Panc1 (cell line): ENCODE measurements around the gene OBI1. TPM values are rescaled to one million over a fixed set of nuclear protein-coding genes. Genes with fewer than 3 reads are reported as not detected.
"Not testable (repeated sequence)": the region's sequence is repeated elsewhere in the genome, so short reads cannot be mapped to it uniquely, and the experiment has no call there.

ENCODE experiments used
- ATAC-seq: fragments of 200-7000 bp; cut with Tn5 transposase; 2 replicates; pipeline ENCODE4 v1.9.1; 2020; ENCODE audit warnings: mild to moderate bottlenecking, moderate library complexity
- BruUV-seq: library from RNA; stranded (reverse); fragments of 400-500 nt; replicated peaks from 2 replicates; lab custom pipeline; 2021; lab: Mats Ljungman, UMichigan
- CTCF ChIA-PET: fragments of 300-600 bp; sonication (Branson Sonifier 250); formaldehyde crosslinking; loops from one replicate; lab custom pipeline; 2022; ENCODE audit warnings: antibody characterized with exemption; lab: Charles Lee
- POLR2A ChIA-PET: fragments of 300-600 bp; sonication (Branson Sonifier 250); formaldehyde crosslinking; loops from one replicate; lab custom pipeline; 2022; ENCODE audit warnings: antibody characterized with exemption; lab: Charles Lee
- DNase-seq: peaks from one replicate; pipeline ENCODE4 v3.0.0-alpha.2; 2010; ENCODE audit warnings: low read depth, low spot score
- H3K27ac ChIP-seq: 2 replicates; pipeline ENCODE4 v1.5.1; 2011; ENCODE audit warnings: mild to moderate bottlenecking, low read length, inconsistent platforms
- H3K27me3 ChIP-seq: fragments of 200-500 bp; sonication (Bioruptor generic); 2 replicates; pipeline ENCODE4 v1.6.0; 2014; ENCODE audit warnings: low read length, inconsistent platforms; ENCODE audit not compliant: control insufficient read depth, insufficient read depth
- H3K36me3 ChIP-seq: fragments of 200-500 bp; sonication (Bioruptor generic); 2 replicates; pipeline ENCODE4 v1.5.1; 2014; ENCODE audit warnings: inconsistent platforms, mild to moderate bottlenecking, low read length, moderate library complexity; ENCODE audit not compliant: control insufficient read depth, insufficient read depth
- H3K4me1 ChIP-seq: 2 replicates; pipeline ENCODE4 v1.5.1; 2011; ENCODE audit warnings: inconsistent platforms, mild to moderate bottlenecking, low read length, moderate library complexity; ENCODE audit not compliant: control insufficient read depth, insufficient read depth
- H3K4me3 ChIP-seq, 2 experiments: 2 replicates each; pipeline ENCODE4 v1.5.1; 2011 to 2012; ENCODE audit warnings: low read depth in 2 of 2, low read length in 2 of 2, mild to moderate bottlenecking in 2 of 2, inconsistent platforms in 1 of 2, moderate library complexity in 1 of 2
- H3K9me3 ChIP-seq: fragments of 200-500 bp; sonication (Bioruptor generic); 2 replicates; pipeline ENCODE4 v1.5.1; 2014; ENCODE audit warnings: low read depth, mild to moderate bottlenecking, inconsistent platforms, low read length, moderate library complexity; ENCODE audit not compliant: control insufficient read depth, insufficient read depth
- POLR2AphosphoS5 ChIP-seq: IDR thresholded peaks from 2 replicates; pipeline ENCODE4 v1.6.1; 2012; ENCODE audit warnings: mild to moderate bottlenecking, low read depth, low read length, moderate library complexity
- REST ChIP-seq, 2 experiments: IDR thresholded peaks; 2 replicates each; pipeline ENCODE4 v1.6.1; 2011 to 2012; ENCODE audit warnings: low read depth in 2 of 2, control low read depth in 1 of 2, low read length in 1 of 2, mild to moderate bottlenecking in 1 of 2, moderate library complexity in 1 of 2; ENCODE audit not compliant: insufficient read depth in 1 of 2
- SIN3A ChIP-seq: IDR thresholded peaks from 2 replicates; pipeline ENCODE4 v1.6.1; 2012; ENCODE audit warnings: low read depth, mild to moderate bottlenecking, low read length, moderate library complexity, borderline replicate concordance; ENCODE audit not compliant: insufficient read depth
- TCF7L2 ChIP-seq: IDR thresholded peaks from 2 replicates; pipeline ENCODE4 v1.6.1; 2011; ENCODE audit warnings: mild to moderate bottlenecking, low read depth, low read length, inconsistent platforms
- in situ Hi-C: cut with HindIII; loops from 2 replicates; pipeline ENCODE4 v1.10.0; 2016; ENCODE audit warnings: low sequenced_read_pairs, low pct_unique_long_range_greater_than_20kb
- intact Hi-C: fragments of 100-400 bp; cut with micrococcal nuclease; formaldehyde crosslinking; loops from one replicate; pipeline ENCODE4 v1.10.0; 2022; ENCODE audit not compliant: unreplicated experiment
- total RNA-seq: library from RNA; stranded (reverse); gene quantifications from one replicate; pipeline ENCODE4 v1.2.1, GENCODE V29; 2021; ENCODE audit not compliant: unreplicated experiment
- TF ChIP-seq, protein P1 (sequence below): fragments of 450-650 bp; IDR thresholded peaks from 2 replicates; pipeline ENCODE4 v1.5.1; 2017; ENCODE audit warnings: mild to moderate bottlenecking

OBI1 gene
- total RNA-seq, 1 experiment from 2014 or later = 9.1 TPM

DNA sequence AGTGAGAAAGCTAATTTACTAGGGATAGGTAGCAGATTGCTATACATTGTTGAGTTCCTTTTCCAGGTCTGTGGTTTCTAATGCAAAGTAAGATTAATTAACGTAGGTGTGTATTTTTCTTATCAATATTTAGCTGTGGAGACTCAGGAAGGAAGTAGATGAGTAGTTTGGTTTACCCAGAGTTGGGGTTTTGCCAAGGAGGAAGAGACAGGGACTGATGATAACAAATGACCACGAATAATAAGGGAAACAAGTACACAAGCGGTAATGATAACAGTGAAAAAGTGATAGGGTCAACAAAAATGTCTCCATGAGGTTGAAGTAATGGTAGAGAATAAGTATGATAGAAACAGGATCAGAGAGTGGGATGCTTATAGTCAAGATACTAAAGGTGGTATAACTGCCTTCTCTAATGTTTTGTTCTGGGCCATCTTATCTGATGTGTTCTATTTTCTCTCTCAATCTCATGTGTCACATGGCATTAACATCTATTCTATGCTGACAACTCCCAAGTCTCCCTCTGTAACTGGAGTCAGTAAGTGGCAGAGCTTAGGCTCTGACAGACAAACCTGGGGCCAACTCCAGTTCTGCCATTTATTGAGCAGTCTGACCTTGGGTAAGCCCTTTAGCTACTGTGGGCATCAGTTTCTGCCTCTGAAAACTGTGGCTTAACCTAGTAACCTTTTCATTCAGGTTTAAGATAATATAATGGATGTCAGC lies 8.8 kb downstream of the OBI1 start:
- no peaks in the 10 kb centered on the region for H3K9me3 ChIP-seq
- no peak overlapping the region for H3K27ac ChIP-seq
- in situ Hi-C loops (no loop called here), intact Hi-C loops (no loop called here)
- ChIA-PET POLR2A (no interaction called here), CTCF (no interaction called here)
- no peak for ATAC-seq
- H3K36me3 ChIP-seq = no peaks in the 10 kb centered on the region; the same call in 1 of the 2 replicates
- BruUV-seq = no TSS peak
- no peak for DNase-seq
- H3K4me3 ChIP-seq = no peak overlapping the region
- TF ChIP-seq TCF7L2 (no peak), POLR2AphosphoS5 (no peak), SIN3A (no peak), REST (IDR thresholded peaks at IDR 0.05; ENCODE audit: insufficient read depth in 1 of 2, low read depth in 2 of 2, low read length in 1 of 2) (no peak)
- TF ChIP-seq, protein P1, sequence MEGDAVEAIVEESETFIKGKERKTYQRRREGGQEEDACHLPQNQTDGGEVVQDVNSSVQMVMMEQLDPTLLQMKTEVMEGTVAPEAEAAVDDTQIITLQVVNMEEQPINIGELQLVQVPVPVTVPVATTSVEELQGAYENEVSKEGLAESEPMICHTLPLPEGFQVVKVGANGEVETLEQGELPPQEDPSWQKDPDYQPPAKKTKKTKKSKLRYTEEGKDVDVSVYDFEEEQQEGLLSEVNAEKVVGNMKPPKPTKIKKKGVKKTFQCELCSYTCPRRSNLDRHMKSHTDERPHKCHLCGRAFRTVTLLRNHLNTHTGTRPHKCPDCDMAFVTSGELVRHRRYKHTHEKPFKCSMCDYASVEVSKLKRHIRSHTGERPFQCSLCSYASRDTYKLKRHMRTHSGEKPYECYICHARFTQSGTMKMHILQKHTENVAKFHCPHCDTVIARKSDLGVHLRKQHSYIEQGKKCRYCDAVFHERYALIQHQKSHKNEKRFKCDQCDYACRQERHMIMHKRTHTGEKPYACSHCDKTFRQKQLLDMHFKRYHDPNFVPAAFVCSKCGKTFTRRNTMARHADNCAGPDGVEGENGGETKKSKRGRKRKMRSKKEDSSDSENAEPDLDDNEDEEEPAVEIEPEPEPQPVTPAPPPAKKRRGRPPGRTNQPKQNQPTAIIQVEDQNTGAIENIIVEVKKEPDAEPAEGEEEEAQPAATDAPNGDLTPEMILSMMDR = no peak
- no peaks in the 10 kb centered on the region for H3K27me3 ChIP-seq
- no peaks in the 10 kb centered on the region for H3K4me1 ChIP-seq

GRCh38 chr13:78647109-78647678 lies 11.8 kb downstream of the OBI1 start:
- CTCF ChIA-PET, H3K4me1 ChIP-seq, POLR2A ChIA-PET, H3K36me3 ChIP-seq, H3K27ac ChIP-seq, DNase-seq, BruUV-seq, H3K27me3 ChIP-seq, H3K4me3 ChIP-seq, in situ Hi-C loops, H3K9me3 ChIP-seq, intact Hi-C loops, ATAC-seq: not testable (repeated sequence)

GRCh38 chr13:78638216-78638615 lies 20.7 kb downstream of the OBI1 start:
- CTCF ChIA-PET = no interaction called here
- ATAC-seq = no peak
- POLR2A ChIA-PET = no interaction called here
- no peaks in the 10 kb centered on the region; the same call in 1 of the 2 replicates for H3K36me3 ChIP-seq
- no TSS peak for BruUV-seq
- DNase-seq = no peak
- H3K4me3 ChIP-seq = no peak overlapping the region
- intact Hi-C loops = no loop called here
- H3K27me3 ChIP-seq = no peaks in the 10 kb centered on the region
- in situ Hi-C loops = no loop called here
- H3K27ac ChIP-seq = no peak overlapping the region
- no peaks in the 10 kb centered on the region for H3K9me3 ChIP-seq
- TF ChIP-seq SIN3A = no peak
- TF ChIP-seq REST (IDR thresholded peaks at IDR 0.05; ENCODE audit: insufficient read depth in 1 of 2, low read depth in 2 of 2, low read length in 1 of 2) = no peak
- TF ChIP-seq TCF7L2 = no peak
- TF ChIP-seq, protein P1 = no peak
- no peak for TF ChIP-seq POLR2AphosphoS5
- no peaks in the 10 kb centered on the region for H3K4me1 ChIP-seq
